C4-2B (cell line): Measurements from ENCODE around the gene TMEM147.

Experiments used
- H3K27ac ChIP-seq: fragments of 450-650 bp; 2 replicates; pipeline ENCODE4 v1.5.1; 2017
- CTCF ChIP-seq: fragments of 450-650 bp; conservative IDR thresholded peaks from 2 replicates; pipeline ENCODE4 v1.5.1; 2017; ENCODE audit warnings: mild to moderate bottlenecking
- ZFX ChIP-seq: fragments of 450-650 bp; IDR thresholded peaks from 2 replicates; pipeline ENCODE4 v1.6.1; 2017

TMEM147 gene

GRCh38 chr19:35566738-35567137 lies 21.3 kb downstream of the TMEM147 start:
- TF ChIP-seq ZFX (no peak), CTCF (no peak)
- no peak overlapping the region for H3K27ac ChIP-seq

- TF ChIP-seq ZFX (no peak), CTCF (no peak)
- H3K27ac ChIP-seq, result no peak overlapping the region
Measured at GRCh38 chr19:35569281-35569781, 23.9 kb downstream of the TMEM147 start.

- no peak overlapping the region for H3K27ac ChIP-seq
- TF ChIP-seq ZFX (no peak), CTCF (no peak)
Measured at GRCh38 chr19:35571406-35571965, 26.1 kb downstream of the TMEM147 start.

DNA sequence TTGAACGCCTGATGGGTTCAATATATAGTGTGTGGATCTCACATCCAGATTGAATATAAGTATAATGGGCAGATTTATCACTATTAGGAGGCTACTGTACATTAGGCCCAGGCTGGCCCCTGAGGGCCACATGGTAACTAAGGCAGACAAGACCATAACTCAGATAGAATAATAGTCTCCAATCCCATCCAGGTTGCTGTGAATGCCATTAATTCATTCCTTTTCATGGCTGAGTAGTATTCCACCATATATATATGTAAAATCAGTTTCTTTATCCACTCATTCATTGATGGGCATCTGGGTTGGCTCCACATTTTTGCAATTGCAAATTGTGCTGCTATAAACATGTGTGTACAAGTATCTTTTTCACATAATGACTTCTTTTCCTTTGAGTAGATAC lies 32.5 kb downstream of the TMEM147 start:
- no peak overlapping the region for H3K27ac ChIP-seq
- TF ChIP-seq ZFX (no peak), CTCF (no peak)

DNA sequence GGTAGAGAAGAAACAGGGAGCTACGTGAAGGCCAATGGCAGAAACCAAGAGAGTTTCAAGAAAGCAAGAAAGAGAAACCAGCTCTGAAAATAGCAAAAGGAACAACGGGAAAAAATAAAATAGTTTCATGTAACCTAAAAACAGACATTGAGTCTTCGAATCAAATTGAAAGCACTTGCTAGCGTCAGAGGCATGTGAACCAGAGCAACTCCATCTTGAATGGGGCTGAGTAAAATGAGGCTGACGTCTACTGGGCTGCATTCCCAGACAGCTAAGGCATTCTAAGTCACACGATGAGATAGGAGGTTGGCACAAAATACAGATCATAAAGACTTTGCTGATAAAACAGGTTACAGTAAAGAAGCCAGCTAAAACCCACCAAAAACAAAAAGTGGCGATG lies 33.3 kb downstream of the TMEM147 start:
- TF ChIP-seq ZFX (no peak), CTCF (no peak)
- H3K27ac ChIP-seq, result no peak overlapping the region

GRCh38 chr19:35582760-35583159 lies 37.3 kb downstream of the TMEM147 start:
- H3K27ac ChIP-seq, result no peak overlapping the region

GRCh38 chr19:35585848-35586247 lies 40.4 kb downstream of the TMEM147 start, which contains the start of gene PMIS2:
Gene PMIS2, plus strand, starts transcription at chr19:35586173. Its CDS starts 87 bp downstream, at chr19:35586260.
- TF ChIP-seq ZFX, result no peak
- no peak for TF ChIP-seq CTCF
- no peak within 1 kb of the TSS for H3K27ac ChIP-seq

More at GRCh38 chr19:35582760-35583159, 37.3 kb downstream of the TMEM147 start:
- no peak for TF ChIP-seq ZFX
- TF ChIP-seq CTCF, result no peak
